HG02981 (cell line): ENCODE data around the gene LRRC55.

ENCODE experiments used
- ATAC-seq: cut with Tn5 transposase; IDR thresholded peaks from one replicate; pipeline ENCODE4 v1.9.1; 2021; ENCODE audit warnings: mild to moderate bottlenecking, moderate library complexity; ENCODE audit not compliant: unreplicated experiment

Gene LRRC55

GRCh38 chr11:57231539-57232253, 49.9 kb downstream of the LRRC55 start:
- ATAC-seq: no peak

- ATAC-seq: no peak
These were observed 51.9 kb downstream of the LRRC55 start for GRCh38 chr11:57233702-57234101.

- no peak for ATAC-seq
These were observed 54.3 kb downstream of the LRRC55 start for GRCh38 chr11:57235761-57236703.

GRCh38 chr11:57237204-57237681, 55.5 kb downstream of the LRRC55 start, which contains the start of gene APLNR:
Gene APLNR (minus strand): TSS chr11:57237250. CDS start chr11:57237004, 246 bp downstream.
- no peak for ATAC-seq

GRCh38 chr11:57239348-57239747, 57.6 kb downstream of the LRRC55 start:
- ATAC-seq: no peak

GRCh38 chr11:57240007-57240406, 58.3 kb downstream of the LRRC55 start:
- ATAC-seq: no peak

- ATAC-seq: no peak
These were observed 59.0 kb downstream of the LRRC55 start for GRCh38 chr11:57240757-57241156.
